ENCODE data around the gene ESRRG.

The ESRRG gene

DNA sequence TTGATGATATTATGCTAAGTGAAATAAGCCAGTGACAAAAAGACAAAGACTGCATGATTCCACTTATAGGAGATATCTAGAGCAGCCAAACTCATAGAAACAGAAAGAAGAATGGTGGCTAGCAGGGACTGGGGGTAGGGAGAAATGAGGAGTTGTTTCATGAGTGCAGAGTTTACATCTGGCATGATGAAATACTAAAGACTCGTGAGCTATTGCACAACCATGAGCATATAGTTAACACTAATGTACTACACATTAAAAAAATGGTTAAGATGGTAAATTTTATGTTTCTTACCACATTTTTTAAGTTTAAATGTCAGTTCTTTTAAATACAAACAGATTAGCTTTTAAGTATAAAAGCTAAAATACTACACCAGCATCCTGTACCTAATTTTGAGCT lies 57.8 kb downstream of the ESRRG start:
- H3K9ac ChIP-seq (ENCODE audit: low read length): no peak overlapping the region
- no peaks in the 10 kb centered on the region for H3K9me2 ChIP-seq (ENCODE audit: low read depth, low read length)

DNA sequence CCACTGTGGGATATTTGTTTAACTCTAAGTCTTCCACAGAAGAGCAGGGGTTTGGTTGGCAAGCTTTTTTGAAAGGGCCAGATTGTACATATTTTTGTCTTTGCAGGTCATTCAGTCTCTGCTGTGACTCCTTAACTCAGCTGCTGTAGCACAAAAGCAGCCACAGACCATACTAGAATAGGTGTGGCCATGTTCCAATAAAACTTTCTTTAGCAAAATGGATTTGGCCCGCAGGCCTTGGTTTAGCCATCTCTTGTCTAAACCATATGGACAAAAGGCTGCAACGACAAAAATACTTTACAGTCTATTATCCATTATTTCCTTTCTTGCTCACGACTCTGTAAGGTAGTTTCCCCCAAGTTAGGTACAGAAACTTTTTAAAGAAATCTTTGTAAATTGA lies 60.5 kb downstream of the ESRRG start:
- Histone ChIP-seq H3K9me3 (ENCODE audit: low read length) (no peaks in the 10 kb centered on the region), H2AFZ (ENCODE audit: low read length) (no peak overlapping the region), H3K9me2 (ENCODE audit: low read depth, low read length) (no peaks in the 10 kb centered on the region), H3K9ac (ENCODE audit: low read length) (no peak overlapping the region), H3K4me3 (ENCODE audit: low read depth, low read length, poor library complexity, severe bottlenecking) (no peak overlapping the region), H4K20me1 (ENCODE audit: insufficient read depth, low read length) (no peaks in the 10 kb centered on the region; the same call in 1 of the 2 replicates), H3K4me1 (ENCODE audit: insufficient read depth, low read length, severe bottlenecking) (no peaks in the 10 kb centered on the region), H3F3A (ENCODE audit: insufficient read depth, low read length) (no peaks in the 10 kb centered on the region), H3K36me3 (ENCODE audit: insufficient read depth, low read length) (no peaks in the 10 kb centered on the region), H3K27me3 (ENCODE audit: insufficient read depth, low read length) (no peaks in the 10 kb centered on the region), H3K79me2 (ENCODE audit: insufficient read depth, low read length) (no peaks in the 10 kb centered on the region), H3K4me2 (ENCODE audit: low read length) (no peak overlapping the region), H3K27ac (ENCODE audit: low read depth, low read length, poor library complexity, severe bottlenecking) (no peak overlapping the region)
- TF ChIP-seq, protein P1, sequence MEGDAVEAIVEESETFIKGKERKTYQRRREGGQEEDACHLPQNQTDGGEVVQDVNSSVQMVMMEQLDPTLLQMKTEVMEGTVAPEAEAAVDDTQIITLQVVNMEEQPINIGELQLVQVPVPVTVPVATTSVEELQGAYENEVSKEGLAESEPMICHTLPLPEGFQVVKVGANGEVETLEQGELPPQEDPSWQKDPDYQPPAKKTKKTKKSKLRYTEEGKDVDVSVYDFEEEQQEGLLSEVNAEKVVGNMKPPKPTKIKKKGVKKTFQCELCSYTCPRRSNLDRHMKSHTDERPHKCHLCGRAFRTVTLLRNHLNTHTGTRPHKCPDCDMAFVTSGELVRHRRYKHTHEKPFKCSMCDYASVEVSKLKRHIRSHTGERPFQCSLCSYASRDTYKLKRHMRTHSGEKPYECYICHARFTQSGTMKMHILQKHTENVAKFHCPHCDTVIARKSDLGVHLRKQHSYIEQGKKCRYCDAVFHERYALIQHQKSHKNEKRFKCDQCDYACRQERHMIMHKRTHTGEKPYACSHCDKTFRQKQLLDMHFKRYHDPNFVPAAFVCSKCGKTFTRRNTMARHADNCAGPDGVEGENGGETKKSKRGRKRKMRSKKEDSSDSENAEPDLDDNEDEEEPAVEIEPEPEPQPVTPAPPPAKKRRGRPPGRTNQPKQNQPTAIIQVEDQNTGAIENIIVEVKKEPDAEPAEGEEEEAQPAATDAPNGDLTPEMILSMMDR (IDR thresholded peaks at IDR 0.05; ENCODE audit: low read length): no peak
- TF ChIP-seq EZH2 (IDR thresholded peaks at IDR 0.05; ENCODE audit: borderline replicate concordance, low read length): no peak

More for the DNA sequence above, 57.8 kb downstream of the ESRRG start:
- no peaks in the 10 kb centered on the region; the same call in 1 of the 2 replicates for H4K20me1 ChIP-seq (ENCODE audit: insufficient read depth, low read length)
- H3K4me2 ChIP-seq (ENCODE audit: low read length): no peak overlapping the region
- H3K9me3 ChIP-seq (ENCODE audit: low read length): no peaks in the 10 kb centered on the region
- no peaks in the 10 kb centered on the region for H3K79me2 ChIP-seq (ENCODE audit: insufficient read depth, low read length)
- no peaks in the 10 kb centered on the region for H3F3A ChIP-seq (ENCODE audit: insufficient read depth, low read length)
- H3K4me3 ChIP-seq (ENCODE audit: low read depth, low read length, poor library complexity, severe bottlenecking): no peak overlapping the region
- no peaks in the 10 kb centered on the region for H3K4me1 ChIP-seq (ENCODE audit: insufficient read depth, low read length, severe bottlenecking)
- TF ChIP-seq, protein P1 (IDR thresholded peaks at IDR 0.05; ENCODE audit: low read length): no peak
- TF ChIP-seq EZH2 (IDR thresholded peaks at IDR 0.05; ENCODE audit: borderline replicate concordance, low read length): no peak
- H3K27me3 ChIP-seq (ENCODE audit: insufficient read depth, low read length): no peaks in the 10 kb centered on the region
- H2AFZ ChIP-seq (ENCODE audit: low read length): no peak overlapping the region
- H3K36me3 ChIP-seq (ENCODE audit: insufficient read depth, low read length): no peaks in the 10 kb centered on the region
- H3K27ac ChIP-seq (ENCODE audit: low read depth, low read length, poor library complexity, severe bottlenecking): no peak overlapping the region

DNA sequence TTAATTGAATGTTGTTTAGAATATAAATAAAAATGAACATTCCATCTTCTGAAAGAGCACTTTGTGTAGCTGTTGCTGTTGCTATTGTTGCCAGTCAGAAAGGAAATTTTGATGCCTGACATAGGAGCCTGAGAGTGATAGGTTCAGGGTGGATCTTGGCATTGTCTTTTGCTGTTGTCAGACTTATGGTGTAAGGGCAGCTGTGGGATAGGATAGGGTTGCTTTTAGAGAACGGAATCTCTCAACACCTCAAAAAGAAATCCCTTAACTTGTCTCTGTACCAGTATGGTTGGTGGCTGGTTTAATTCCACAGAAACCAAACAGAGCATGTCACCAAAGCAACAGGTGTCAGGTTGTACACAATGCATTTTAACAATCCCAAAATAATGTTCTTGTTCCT lies 62.7 kb downstream of the ESRRG start:
- H3K9ac ChIP-seq (ENCODE audit: low read length): no peak overlapping the region
- no peaks in the 10 kb centered on the region for H3K4me1 ChIP-seq (ENCODE audit: insufficient read depth, low read length, severe bottlenecking)
- H3K9me2 ChIP-seq (ENCODE audit: low read depth, low read length): no peaks in the 10 kb centered on the region
- no peaks in the 10 kb centered on the region for H3K27me3 ChIP-seq (ENCODE audit: insufficient read depth, low read length)
- no peaks in the 10 kb centered on the region for H3F3A ChIP-seq (ENCODE audit: insufficient read depth, low read length)
- TF ChIP-seq EZH2 (IDR thresholded peaks at IDR 0.05; ENCODE audit: borderline replicate concordance, low read length): no peak
- TF ChIP-seq, protein P1 (IDR thresholded peaks at IDR 0.05; ENCODE audit: low read length): no peak
- H4K20me1 ChIP-seq (ENCODE audit: insufficient read depth, low read length): no peaks in the 10 kb centered on the region; the same call in 1 of the 2 replicates
- no peaks in the 10 kb centered on the region for H3K9me3 ChIP-seq (ENCODE audit: low read length)
- no peak overlapping the region for H3K4me3 ChIP-seq (ENCODE audit: low read depth, low read length, poor library complexity, severe bottlenecking)
- no peak overlapping the region for H3K4me2 ChIP-seq (ENCODE audit: low read length)
- H3K36me3 ChIP-seq (ENCODE audit: insufficient read depth, low read length): no peaks in the 10 kb centered on the region
- no peak overlapping the region for H2AFZ ChIP-seq (ENCODE audit: low read length)
- H3K27ac ChIP-seq (ENCODE audit: low read depth, low read length, poor library complexity, severe bottlenecking): no peak overlapping the region
- H3K79me2 ChIP-seq (ENCODE audit: insufficient read depth, low read length): no peaks in the 10 kb centered on the region

Data from OCI-LY1 (cell line).